Right lobe of liver (tissue), 6 donors: ENCODE data around the gene PGBD5. TPM values are rescaled to one million over a fixed set of nuclear protein-coding genes. Genes with fewer than 3 reads are reported as not detected.
"Not testable (repeated sequence)": the region's sequence is repeated elsewhere in the genome, so short reads cannot be mapped to it uniquely, and the experiment has no call there.

ENCODE experiments used
- ATAC-seq, 4 donors: fragments of 200-7000 bp; cut with Tn5 transposase; one replicate each; pipeline ENCODE4 v1.9.1; 2020; ENCODE audit warnings: mild to moderate bottlenecking in 4 of 4, moderate library complexity in 4 of 4
- DNase-seq, 3 donors: peaks; one replicate each; pipeline ENCODE4 v3.0.0-alpha.2; 2020
- H3K27ac ChIP-seq, 3 donors: fragments of 200-600 bp; one replicate each; pipeline ENCODE4 v1.8.0; 2022
- H3K27me3 ChIP-seq, 2 donors: fragments of 200-600 bp; one replicate each; pipeline ENCODE4 v1.8.0; 2022
- H3K36me3 ChIP-seq, 4 donors: fragments of 200-600 bp; sonication (generic) in 1 of 4; one replicate each; pipeline versions ENCODE4 v1.5.1 to v1.8.0; 2017 to 2022; ENCODE audit warnings: control low read depth in 1 of 4
- H3K4me1 ChIP-seq, 4 donors: fragments of 200-600 bp; sonication (generic) in 1 of 4; one replicate each; pipeline versions ENCODE4 v1.5.1 to v1.8.0; 2017 to 2022; ENCODE audit warnings: control low read depth in 1 of 4
- H3K4me3 ChIP-seq, 3 donors: fragments of 200-600 bp; one replicate each; pipeline ENCODE4 v1.8.0; 2022
- H3K9me3 ChIP-seq, 4 donors: fragments of 200-600 bp; sonication (generic) in 1 of 4; one replicate each; pipeline versions ENCODE4 v1.5.1 to v1.8.0; 2017 to 2022; ENCODE audit warnings: control low read depth in 1 of 4
- POLR2A ChIP-seq: fragments of 450-650 bp; IDR thresholded peaks from one replicate; pipeline ENCODE4 v1.6.1; 2017; ENCODE audit warnings: antibody characterized with exemption, mild to moderate bottlenecking
- WGBS: methylation state at CpG from one replicate; pipeline ENCODE4 v1.1.6; 2018; ENCODE audit warnings: low coverage, low lambda C conversion rate; ENCODE audit not compliant: insufficient coverage; ENCODE audit errors: missing lambda C conversion rate; 5-methylcytosine and 5-hydroxymethylcytosine counted together
- intact Hi-C, 2 donors: fragments of 100-400 bp; cut with DNase I; formaldehyde crosslinking; loops; one replicate each; pipeline versions ENCODE4 v1.11.2 to v1.14.1; 2022
- total RNA-seq, 6 experiments: library from RNA; depleted of rRNA in 2 of 6; stranded (reverse); fragments of >200 nt in 2 of 6; fragmentation: NEBNext Ultra II Directional in 3 of 6; extraction: Animal tissue kit (Norgen Biotek cat#: 25700) in 3 of 6; gene quantifications; one replicate each; pipeline versions ENCODE4 v1.1.0 to v1.2.4, GENCODE V29; 2016 to 2023
- TF ChIP-seq, protein P1 (sequence below), 4 donors: fragments of 200-600 bp in 3 of 4; fragments of 450-650 bp in 1 of 4; IDR thresholded peaks; one replicate each; pipeline versions ENCODE4 v1.5.1 to v1.8.0; 2016 to 2022; ENCODE audit warnings: antibody characterized with exemption in 4 of 4, mild to moderate bottlenecking in 2 of 4
- donor health status: DM: no; HTN: yes; CAD: no.
- donor health status: DM: no; HTN: no; CAD: no.
- donor health status: DM: no; HTN: no; CAD: no.
- donor health status: DM: no; HTN: yes; CAD: no.
- donor health status: DM: no; HTN: yes; CAD: no.

PGBD5 gene
- total RNA-seq, 6 experiments from 2014 or later, result 0.80 to 6.4 (median 2.4) TPM

DNA sequence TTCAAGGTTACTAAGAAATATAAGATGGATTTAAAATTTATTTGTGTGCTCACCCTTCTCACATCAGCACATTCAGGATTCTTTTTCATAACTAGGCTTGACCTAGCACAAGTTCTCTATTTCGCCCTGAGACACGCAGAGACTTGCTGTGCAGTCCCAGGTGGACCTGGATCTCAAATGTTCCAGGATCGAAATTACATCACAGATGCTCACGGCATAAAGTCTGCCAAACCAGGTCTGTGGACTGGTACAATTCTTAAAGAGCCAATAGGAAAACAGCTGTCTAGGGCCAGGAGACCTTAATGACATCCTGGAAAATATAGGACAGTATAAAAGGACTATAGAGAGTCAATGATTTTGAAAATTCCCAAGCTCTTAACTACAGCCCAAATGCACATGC, 2.2 kb downstream of the PGBD5 start:
- Histone ChIP-seq H3K4me1 (peaks cover 0 to 9% (median 0%) of the 10 kb centered on the region in 4 donors), H3K9me3 (no peaks in the 10 kb centered on the region), H3K36me3 (no peaks in the 10 kb centered on the region), H3K4me3 (no peak overlapping the region), H3K27me3 (no peaks in the 10 kb centered on the region), H3K27ac (no peak overlapping the region)
- WGBS, result 51% methylated on average over 3 of the region's 4 CpGs
- intact Hi-C loops, result no loop called here
- TF ChIP-seq, protein P1, sequence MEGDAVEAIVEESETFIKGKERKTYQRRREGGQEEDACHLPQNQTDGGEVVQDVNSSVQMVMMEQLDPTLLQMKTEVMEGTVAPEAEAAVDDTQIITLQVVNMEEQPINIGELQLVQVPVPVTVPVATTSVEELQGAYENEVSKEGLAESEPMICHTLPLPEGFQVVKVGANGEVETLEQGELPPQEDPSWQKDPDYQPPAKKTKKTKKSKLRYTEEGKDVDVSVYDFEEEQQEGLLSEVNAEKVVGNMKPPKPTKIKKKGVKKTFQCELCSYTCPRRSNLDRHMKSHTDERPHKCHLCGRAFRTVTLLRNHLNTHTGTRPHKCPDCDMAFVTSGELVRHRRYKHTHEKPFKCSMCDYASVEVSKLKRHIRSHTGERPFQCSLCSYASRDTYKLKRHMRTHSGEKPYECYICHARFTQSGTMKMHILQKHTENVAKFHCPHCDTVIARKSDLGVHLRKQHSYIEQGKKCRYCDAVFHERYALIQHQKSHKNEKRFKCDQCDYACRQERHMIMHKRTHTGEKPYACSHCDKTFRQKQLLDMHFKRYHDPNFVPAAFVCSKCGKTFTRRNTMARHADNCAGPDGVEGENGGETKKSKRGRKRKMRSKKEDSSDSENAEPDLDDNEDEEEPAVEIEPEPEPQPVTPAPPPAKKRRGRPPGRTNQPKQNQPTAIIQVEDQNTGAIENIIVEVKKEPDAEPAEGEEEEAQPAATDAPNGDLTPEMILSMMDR (IDR thresholded peaks at IDR 0.05), result no peak
- no peak for TF ChIP-seq POLR2A
- ATAC-seq (no peak), DNase-seq (no peak)

DNA sequence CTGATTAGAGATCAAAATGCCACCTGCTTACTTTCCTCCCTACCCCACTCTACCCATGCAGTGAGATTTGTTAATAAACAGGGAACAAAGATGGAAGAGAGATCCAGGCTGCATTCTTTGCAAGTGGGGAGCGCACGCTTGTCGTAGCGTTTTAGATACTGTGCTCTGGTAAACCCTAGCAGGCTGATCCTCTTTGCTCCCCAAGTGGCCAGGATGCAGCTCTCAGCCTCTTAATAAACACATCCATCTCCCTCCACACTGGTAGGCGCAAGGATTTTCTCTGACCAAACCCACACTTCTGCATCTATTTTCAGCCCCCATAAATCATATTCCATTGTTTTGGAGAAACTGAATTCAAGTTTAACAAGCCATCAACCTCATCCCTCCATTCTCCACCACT, 2.9 kb downstream of the PGBD5 start:
- no peak overlapping the region for H3K27ac ChIP-seq
- no peaks in the 10 kb centered on the region for H3K27me3 ChIP-seq
- intact Hi-C loops, result no loop called here
- H3K36me3 ChIP-seq, result no peaks in the 10 kb centered on the region
- no peaks in the 10 kb centered on the region for H3K9me3 ChIP-seq
- no peak overlapping the region for H3K4me3 ChIP-seq
- no peak for ATAC-seq
- DNase-seq, result no peak
- 89% methylated on average over 5 of the region's 5 CpGs for WGBS
- no peak for TF ChIP-seq POLR2A
- peaks cover 0 to 9% (median 0%) of the 10 kb centered on the region in 4 donors for H3K4me1 ChIP-seq

DNA sequence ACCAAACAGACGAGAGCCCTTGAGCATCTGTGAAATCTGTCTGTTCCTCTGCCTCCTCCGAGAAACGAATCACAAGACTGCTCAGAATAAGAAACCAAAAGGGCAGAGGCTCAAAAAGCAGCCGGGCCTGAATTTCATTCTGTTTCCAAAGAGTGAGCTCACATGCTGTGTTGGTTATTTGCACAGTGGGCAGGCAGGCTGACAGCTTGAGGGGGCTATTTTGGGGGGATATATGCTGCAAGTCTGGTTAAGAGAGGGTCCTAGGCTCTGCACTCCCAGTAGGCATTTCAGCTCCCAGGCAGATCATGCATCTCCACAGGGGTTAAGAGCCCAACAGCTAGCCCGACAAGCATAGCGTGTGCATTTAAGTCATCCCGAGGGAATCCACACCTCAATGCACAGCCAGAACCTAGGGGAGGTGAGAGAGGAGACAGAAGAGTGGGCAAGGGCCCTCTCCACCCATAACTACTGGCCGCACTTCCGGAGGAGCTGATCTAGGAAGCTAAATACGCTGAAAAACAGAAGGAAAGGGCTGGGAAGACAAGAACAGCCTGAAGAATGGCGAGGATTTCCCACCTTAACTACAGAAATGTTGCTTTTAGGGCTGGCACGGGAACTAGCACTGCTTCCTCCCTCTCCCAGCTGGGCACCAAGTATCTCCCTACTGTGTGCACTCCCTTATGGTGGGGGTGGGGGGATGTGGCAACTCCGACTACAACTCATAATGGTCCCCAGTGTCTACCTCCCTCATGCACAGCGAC, 3.7 kb downstream of the PGBD5 start:
- no peaks in the 10 kb centered on the region for H3K36me3 ChIP-seq
- no peak for TF ChIP-seq POLR2A
- TF ChIP-seq, protein P1 (IDR thresholded peaks at IDR 0.05), result no peak
- no peak for ATAC-seq
- no peak overlapping the region for H3K27ac ChIP-seq
- no peak overlapping the region for H3K4me3 ChIP-seq
- H3K9me3 ChIP-seq, result no peaks in the 10 kb centered on the region
- WGBS, result 65% methylated on average over 6 of the region's 14 CpGs
- H3K27me3 ChIP-seq, result no peaks in the 10 kb centered on the region
- intact Hi-C loops, result no loop called here
- DNase-seq, result no peak
- peaks cover 0 to 9% (median 0%) of the 10 kb centered on the region in 4 donors for H3K4me1 ChIP-seq

DNA sequence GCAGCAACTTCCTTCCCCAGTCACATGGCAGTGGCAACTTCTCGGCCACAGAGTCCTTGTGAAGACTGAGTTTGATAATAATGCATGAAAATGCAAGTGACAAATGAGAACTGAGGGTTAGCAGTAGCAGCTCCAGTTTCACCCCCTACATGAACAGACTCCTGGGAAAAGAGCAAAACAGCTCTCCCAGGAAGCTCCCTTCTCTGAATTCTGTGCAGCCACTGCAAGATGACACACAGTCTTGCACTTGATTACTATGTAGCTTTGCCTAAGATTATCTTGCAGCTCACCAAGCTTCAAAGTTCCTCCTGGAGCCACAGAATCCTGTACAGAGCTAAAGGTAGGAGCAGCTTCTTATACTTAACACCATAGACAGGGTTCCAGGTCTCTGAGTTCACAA, 4.7 kb downstream of the PGBD5 start:
- intact Hi-C loops, result no loop called here
- Histone ChIP-seq H3K9me3 (no peaks in the 10 kb centered on the region), H3K4me3 (no peak overlapping the region), H3K36me3 (no peaks in the 10 kb centered on the region), H3K4me1 (peaks cover 0 to 4% (median 0%) of the 10 kb centered on the region in 4 donors), H3K27me3 (no peaks in the 10 kb centered on the region), H3K27ac (no peak overlapping the region)
- TF ChIP-seq, protein P1 (IDR thresholded peaks at IDR 0.05), result no peak
- no peak for TF ChIP-seq POLR2A
- ATAC-seq (no peak), DNase-seq (no peak)
- 43% methylated on average over 1 of the region's 1 CpG for WGBS

DNA sequence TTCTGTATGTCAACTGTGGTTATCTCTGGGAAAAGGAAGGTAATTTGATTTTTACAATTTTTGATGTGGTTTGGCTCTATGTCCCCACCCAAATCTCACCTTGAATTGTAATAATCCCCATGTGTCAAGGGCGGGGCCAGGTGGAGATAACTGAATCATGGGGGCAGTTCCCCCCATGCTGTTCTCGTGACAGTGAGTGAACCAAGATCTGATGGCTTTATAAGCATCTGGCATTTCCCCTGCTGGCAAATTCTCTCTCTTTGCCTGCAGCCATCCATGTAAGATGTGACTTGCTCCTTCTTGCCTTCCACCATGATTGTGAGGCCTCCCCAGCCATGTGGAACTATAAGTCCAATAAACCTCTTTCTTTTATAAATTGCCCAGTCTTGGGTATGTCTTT, 5.8 kb downstream of the PGBD5 start:
- DNase-seq, H3K4me1 ChIP-seq, H3K9me3 ChIP-seq, H3K27me3 ChIP-seq, H3K4me3 ChIP-seq, intact Hi-C loops, ATAC-seq, H3K27ac ChIP-seq, H3K36me3 ChIP-seq: not testable (repeated sequence)
- 89% methylated on average over 2 of the region's 2 CpGs for WGBS
